ENCODE measurements around the gene PLA2G5.

Gene PLA2G5

GRCh38 chr1:20063861-20064292 is 6.1 kb upstream of the PLA2G5 start:
- no peak for TF ChIP-seq CTCF (IDR thresholded peaks at IDR 0.05; ENCODE audit: insufficient read depth, missing control alignments)
- DNase-seq (ENCODE audit: insufficient read length, low spot score) (no peak), FAIRE-seq (no peak)

- TF ChIP-seq CTCF (IDR thresholded peaks at IDR 0.05; ENCODE audit: insufficient read depth, missing control alignments), result no peak
- DNase-seq (ENCODE audit: insufficient read length, low spot score) (no peak), FAIRE-seq (no peak)
Measured at GRCh38 chr1:20068722-20069121, 1.3 kb upstream of the PLA2G5 start.

- no peak for DNase-seq (ENCODE audit: insufficient read length, low spot score)
- FAIRE-seq, result no peak
- TF ChIP-seq CTCF (IDR thresholded peaks at IDR 0.05; ENCODE audit: insufficient read depth, missing control alignments), result no peak
Measured at GRCh38 chr1:20070357-20070756, 363 bp downstream of the PLA2G5 start.

GRCh38 chr1:20071416-20071815 is 1.4 kb downstream of the PLA2G5 start:
- DNase-seq (ENCODE audit: insufficient read length, low spot score) (no peak), FAIRE-seq (no peak)
- TF ChIP-seq CTCF (IDR thresholded peaks at IDR 0.05; ENCODE audit: insufficient read depth, missing control alignments), result no peak

- DNase-seq (ENCODE audit: insufficient read length, low spot score) (no peak), FAIRE-seq (no peak)
- no peak for TF ChIP-seq CTCF (IDR thresholded peaks at IDR 0.05; ENCODE audit: insufficient read depth, missing control alignments)
Measured at GRCh38 chr1:20072771-20073170, 2.8 kb downstream of the PLA2G5 start.

GRCh38 chr1:20073256-20073655 is 3.3 kb downstream of the PLA2G5 start:
- DNase-seq (ENCODE audit: insufficient read length, low spot score), result no peak
- FAIRE-seq, result no peak
- TF ChIP-seq CTCF (IDR thresholded peaks at IDR 0.05; ENCODE audit: insufficient read depth, missing control alignments), result no peak

GRCh38 chr1:20074055-20074724 is 4.2 kb downstream of the PLA2G5 start:
- DNase-seq (ENCODE audit: insufficient read length, low spot score), result no peak
- no peak for TF ChIP-seq CTCF (IDR thresholded peaks at IDR 0.05; ENCODE audit: insufficient read depth, missing control alignments)
- no peak for FAIRE-seq
